ENCODE data around the gene COP1.

GRCh38 chr1:175978926-175979325 is 228.2 kb downstream of the COP1 start:
- TF ChIP-seq CTCF (IDR thresholded peaks at IDR 0.05; ENCODE audit: extremely low read depth in 1 of 2, insufficient read depth in 1 of 2, low read depth in 1 of 2, low read length in 2 of 2): no peak
- no peak for TF ChIP-seq POLR2A (IDR thresholded peaks at IDR 0.05; ENCODE audit: low read depth, low read length)
- TF ChIP-seq GATA2 (IDR thresholded peaks at IDR 0.05; ENCODE audit: insufficient read depth, insufficient read length, low read depth, low read length): no peak
- TF ChIP-seq EZH2 (IDR thresholded peaks at IDR 0.05; ENCODE audit: borderline replicate concordance, low read depth, low read length, severe bottlenecking): no peak
- TF ChIP-seq FOS (IDR thresholded peaks at IDR 0.05; ENCODE audit: borderline replicate concordance, insufficient read depth, low read length): no peak
- TF ChIP-seq POLR2AphosphoS5 (IDR thresholded peaks at IDR 0.05; ENCODE audit: insufficient read depth, low read depth, low read length): no peak
- no peak for TF ChIP-seq JUN (IDR thresholded peaks at IDR 0.05; ENCODE audit: borderline replicate concordance, insufficient read depth, insufficient read length, low read depth)
- no peak for TF ChIP-seq MAX (IDR thresholded peaks at IDR 0.05; ENCODE audit: insufficient read depth, insufficient read length)

Measured in endothelial cell of umbilical vein (primary cell).